Measurements from ENCODE around the gene CYTL1.
"Not testable (repeated sequence)": the region's sequence is repeated elsewhere in the genome, so short reads cannot be mapped to it uniquely, and the experiment has no call there.

The CYTL1 gene, protein sequence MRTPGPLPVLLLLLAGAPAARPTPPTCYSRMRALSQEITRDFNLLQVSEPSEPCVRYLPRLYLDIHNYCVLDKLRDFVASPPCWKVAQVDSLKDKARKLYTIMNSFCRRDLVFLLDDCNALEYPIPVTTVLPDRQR

DNA sequence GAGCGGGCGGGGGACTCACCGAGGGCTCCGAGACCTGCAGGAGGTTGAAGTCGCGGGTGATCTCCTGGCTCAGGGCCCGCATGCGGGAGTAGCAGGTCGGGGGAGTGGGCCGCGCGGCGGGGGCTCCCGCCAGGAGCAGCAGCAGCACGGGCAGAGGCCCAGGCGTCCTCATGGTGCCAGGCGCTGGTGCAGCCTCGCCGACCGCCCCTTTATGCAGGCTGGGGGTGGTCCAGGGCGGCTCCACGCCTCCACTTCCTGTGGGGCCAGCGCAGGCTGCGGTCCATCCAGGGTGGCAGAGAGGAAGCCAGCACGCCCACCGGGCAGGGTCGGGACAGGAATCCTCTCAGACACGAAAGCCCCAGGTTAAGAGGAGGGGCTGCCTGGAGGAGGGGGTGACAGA is at the start of gene CYTL1:
Gene CYTL1 (minus strand): TSS at position 185 of the 400 bp plus-strand sequence. CDS start 13 bp downstream, at position 172.
- no peak for DNase-seq (ENCODE audit: low spot score)

DNA sequence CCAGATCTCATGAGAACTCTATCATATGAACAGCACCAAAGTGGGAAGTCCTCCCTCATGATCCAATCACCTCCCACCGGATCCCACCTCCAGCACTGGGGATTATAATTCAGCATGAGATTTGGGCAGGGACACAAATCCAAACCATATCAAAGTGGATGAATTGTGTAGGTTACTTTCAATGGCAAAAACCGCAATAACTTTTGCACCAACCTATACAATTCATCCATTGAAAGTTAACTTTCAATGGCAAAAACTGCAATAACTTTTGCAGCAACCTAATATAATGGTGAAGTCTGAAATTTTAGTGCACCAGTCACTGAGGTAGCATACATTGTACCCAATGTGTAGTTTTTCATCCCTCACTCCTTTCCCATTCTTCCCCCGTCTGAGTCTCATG is 48.6 kb upstream of the CYTL1 start:
- DNase-seq (ENCODE audit: low spot score): no peak

DNA sequence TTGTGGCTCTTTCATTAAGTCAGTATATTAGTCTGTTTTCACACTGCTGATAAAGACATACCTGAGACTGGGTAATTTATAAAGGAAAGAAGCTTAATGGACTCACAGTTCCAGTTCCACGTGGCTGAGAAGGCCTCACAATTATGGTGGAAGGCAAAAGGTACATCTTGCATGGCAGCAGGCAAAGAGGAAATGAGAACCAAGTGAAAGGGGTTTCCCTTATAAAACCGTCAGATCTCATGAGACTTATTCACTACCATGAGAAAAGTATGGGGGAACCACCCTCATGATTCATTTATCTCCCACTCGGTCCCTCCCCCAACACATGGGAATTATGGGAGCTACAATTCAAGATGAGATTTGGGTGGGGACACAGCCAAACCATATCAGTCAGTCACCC is 47.7 kb upstream of the CYTL1 start:
- not testable (repeated sequence) for DNase-seq (ENCODE audit: low spot score)

DNA sequence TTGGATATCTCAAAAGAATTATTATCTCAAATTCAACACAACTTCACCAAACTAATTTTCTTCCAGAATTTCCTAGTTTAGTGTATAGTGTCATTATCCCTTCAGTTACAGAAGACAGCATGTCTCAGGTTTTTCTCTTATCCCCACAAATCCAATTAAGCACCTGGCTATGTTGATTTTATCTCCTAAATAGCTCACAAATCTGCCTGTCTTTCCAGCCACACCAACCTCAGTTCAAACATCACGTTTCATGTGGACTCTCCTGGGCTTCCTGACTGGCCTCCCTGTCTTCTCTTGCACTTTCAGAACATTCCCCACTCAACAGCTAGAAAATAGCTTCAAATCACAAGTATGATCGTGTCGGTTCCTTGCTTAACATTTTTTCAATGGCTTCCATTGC is 46.8 kb upstream of the CYTL1 start:
- DNase-seq (ENCODE audit: low spot score): no peak

DNA sequence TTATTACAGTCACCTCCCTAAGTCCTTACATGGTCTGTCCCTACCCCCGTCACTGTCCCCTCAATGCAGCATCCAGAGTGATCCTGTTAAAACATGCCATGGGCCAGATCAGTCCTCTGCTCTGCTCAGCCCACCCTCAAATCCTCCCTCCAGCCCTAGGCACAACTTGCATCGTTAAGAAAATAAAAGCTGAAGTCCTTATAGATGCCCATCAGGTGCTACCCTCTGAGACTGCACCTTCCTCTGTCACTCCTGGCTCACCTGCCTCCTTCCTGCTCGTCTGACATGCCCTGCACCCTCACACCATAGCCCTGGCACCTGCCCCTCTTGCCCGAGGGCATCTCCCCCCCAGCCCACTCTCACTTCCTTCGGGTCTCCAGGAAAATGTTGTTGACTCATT is 36.2 kb upstream of the CYTL1 start:
- DNase-seq (ENCODE audit: low spot score): no peak

DNA sequence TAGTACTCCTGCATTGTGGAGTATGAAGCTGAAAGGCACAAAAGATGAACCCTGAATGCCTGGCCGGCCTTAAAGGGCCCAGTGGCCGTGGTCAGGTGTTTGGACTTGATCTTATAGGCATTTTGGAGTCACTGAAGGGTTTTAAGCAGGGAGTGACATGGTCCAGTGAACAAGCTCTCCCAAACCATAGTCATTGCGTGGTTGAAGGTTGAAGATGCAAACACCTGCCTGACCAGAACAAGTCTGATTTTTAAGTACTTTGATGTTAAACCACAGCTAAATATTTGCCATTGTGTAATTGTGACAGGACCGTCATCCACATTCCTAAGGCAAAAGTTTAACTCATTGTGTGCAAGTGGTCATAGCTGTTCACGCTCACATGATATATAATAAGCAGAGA is 35.3 kb upstream of the CYTL1 start:
- no peak for DNase-seq (ENCODE audit: low spot score)

DNA sequence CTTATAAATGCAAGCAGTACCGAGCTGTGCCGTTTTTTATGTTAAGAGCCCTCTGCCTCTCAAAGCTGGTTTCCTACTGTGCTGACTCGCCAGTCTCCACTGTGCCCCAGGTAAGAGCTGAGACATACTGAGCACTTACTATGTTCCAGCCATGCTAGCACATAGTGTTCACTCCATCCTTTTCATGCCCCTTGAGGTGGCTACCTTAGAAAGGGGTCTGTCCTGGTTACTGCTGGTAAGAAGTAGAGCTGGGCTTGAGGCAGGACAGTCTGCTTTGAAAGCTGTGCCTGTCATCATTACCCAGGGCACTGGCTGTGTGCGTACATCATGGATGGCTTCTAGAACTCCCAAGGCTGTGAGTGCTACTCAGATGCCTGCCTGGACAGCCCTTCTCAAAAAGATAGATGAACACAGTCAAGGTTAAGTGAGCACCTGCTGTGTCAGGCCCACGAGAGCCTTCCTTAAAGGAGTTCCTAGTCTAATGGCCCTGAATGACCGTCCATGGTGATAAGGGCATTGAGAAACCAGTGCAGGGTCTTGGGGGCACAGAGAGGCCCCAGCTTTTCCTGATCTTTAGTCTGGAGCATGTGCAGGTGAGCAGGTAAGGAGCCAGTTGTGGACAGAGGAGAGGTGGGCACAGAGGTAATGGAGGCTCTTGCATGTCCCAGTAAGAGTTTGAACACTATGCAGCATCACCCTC is 33.6 kb upstream of the CYTL1 start:
- no peak for DNase-seq (ENCODE audit: low spot score)

DNA sequence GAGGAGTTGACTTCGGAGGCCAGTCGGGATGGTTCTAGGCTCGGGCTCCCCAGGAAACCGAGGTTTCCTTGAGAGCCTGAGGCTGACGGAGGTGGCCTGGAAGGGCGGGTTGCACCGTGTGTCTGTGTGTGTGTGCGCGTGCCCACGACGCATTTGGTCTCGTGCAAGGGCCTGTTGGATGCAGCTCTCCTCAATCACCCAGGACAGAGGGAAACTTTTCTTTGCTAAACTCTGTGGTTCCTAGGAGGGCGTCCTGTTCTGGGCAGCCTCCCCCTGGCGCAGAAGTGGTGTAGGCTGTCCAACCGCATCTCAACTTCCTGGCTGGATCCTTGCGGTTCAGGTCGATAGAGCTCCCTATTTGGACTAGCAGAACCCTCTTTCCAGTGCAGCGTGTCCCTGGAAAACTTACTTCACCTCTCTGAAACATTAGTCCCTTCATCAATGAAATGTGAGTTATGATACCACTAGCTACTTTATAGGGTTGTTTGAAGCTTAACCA is 33.0 kb upstream of the CYTL1 start:
- DNase-seq (ENCODE audit: low spot score): no peak

DNA sequence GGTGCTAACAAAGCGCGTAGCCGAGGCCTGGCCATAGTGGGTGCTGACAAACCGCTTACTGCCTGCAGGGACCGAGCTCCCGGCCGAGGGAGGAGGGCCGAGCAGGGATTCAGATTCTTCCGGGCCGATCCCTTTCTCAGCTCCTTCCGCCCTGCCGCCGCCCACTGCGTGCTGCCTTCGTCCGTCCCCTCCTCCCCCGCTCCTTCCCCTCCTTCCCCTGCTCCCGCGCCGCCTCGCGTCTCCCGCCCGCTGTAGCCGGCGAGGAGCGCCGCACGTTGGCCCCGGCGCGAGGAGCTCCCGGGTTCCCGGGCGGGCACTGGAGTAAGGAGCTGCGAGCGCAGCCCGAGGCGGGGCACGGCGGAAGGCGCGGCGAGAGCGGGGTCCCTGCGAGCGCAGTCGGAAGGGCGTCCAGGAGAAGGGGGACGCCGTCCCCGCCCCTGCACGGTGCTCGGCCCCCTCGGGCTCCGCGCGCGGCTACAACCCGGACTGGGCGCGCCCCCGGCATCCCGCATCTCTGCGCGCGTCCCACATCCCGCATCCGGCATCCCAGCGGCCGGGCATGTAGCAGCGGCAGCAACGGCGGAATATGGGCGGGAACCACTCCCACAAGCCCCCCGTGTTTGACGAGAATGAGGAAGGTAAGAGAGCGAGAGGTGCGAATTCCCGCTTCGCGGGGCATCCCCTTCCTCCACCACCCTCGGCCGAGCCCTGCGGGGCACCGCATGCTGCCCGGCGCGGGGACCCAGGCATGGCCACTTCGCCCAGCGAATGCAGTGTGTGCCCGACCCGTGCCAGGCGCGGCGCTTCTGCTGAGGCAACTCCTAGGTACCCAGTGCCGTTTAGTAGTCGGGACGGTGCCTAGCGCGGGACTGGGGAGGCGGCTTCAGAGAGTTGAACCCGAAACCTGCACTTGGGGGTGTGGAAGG is 32.3 kb upstream of the CYTL1 start, which contains the start of gene STK32B:
Gene STK32B (plus strand): TSS at position 203 of the 926 bp plus-strand sequence.
- DNase-seq (ENCODE audit: low spot score): no peak

DNA sequence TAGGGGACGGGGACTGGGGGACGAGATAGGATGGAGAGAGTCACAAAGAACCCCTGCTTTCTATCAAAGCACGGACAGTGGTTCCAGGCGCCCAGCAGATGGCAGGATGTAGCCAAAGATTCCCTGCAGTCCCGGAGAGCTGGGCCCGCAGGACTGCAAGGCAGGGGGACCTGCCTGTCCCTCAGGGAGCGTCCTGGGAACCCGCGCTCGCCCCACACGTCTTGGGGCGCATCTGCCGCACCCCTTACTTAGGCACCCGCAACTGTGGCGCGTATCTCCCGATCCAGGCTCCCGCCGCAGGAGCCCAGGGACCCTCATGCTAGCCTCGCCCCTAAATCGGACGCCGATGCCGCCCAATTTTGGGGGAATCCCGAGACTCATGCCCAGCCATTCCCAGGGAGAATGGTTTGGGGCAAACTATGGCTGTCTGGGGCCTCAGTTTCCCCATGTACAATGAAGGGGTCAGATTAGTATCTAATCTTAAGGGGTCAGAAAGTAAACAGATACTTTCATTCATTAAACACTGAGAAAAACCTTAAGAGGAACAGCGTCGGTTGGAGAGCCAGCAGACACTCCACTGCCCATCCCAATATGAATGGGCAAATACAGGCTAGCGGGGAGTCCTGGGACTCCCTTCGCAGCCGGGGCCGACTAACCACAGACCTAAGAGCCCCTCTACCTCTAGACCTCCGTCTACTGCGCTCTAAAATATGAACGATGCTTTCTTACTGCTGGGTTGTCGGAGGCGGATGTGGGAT is 31.4 kb upstream of the CYTL1 start:
- peak; percentile 37 for DNase-seq (ENCODE audit: low spot score)

DNA sequence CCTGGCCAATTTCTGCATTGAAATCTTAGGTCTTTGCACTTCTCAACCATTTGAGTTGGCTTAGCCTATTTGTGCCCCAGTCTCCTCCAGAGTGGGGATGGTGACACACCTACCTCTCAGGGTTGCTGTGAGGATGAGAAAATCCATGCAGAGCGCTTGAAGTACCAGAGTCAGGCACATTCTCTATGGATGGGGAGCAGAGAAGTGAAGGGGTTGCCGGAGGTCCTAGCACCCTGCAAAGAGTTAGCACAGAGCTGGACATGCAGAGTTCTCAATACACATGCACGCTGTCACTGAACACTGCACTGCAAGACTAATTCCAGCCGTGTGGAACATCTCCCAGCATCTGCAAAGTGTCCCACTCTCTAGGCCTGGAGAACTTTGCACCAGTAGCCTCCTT is 29.5 kb upstream of the CYTL1 start:
- DNase-seq (ENCODE audit: low spot score): no peak

DNA sequence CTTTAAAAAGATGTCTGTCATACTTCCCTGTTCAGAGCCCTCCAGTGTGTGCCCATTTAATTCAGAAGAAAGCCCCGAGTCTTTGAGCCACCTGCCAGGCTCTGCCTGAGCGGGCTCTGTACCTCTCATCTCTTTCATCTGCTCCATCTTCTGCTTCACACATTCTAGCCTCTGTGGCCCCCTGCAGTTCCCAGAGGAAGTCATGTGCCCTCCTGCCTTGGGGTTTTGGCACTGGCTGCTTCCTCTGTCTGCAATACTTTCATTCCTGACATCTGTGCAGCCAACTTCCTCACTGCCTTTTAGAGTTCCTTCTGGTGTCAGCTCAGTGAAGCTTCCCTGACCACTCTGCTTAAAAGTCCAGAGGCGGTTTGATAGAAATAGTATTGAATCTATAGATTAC is 25.8 kb upstream of the CYTL1 start:
- DNase-seq (ENCODE audit: low spot score): no peak

DNA sequence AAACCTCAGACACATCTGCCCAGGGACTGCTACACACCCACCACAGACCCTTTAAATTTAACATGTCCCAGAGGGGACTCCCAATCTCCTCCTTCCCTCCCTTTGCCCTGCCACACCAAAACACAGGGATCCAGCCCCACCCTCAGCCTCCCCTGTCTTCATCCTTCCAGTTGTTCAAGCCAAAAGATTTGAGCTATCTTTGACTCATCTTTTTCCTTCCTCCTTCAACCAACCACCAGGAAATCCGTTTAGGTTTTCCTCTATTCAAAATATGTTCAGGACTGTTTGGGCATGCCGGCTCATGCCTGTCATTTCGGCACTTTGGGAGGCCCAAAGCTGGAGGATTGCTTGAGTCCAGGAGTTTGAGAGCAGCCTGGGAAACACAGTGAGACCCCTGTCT is 25.1 kb upstream of the CYTL1 start:
- no peak for DNase-seq (ENCODE audit: low spot score)

DNA sequence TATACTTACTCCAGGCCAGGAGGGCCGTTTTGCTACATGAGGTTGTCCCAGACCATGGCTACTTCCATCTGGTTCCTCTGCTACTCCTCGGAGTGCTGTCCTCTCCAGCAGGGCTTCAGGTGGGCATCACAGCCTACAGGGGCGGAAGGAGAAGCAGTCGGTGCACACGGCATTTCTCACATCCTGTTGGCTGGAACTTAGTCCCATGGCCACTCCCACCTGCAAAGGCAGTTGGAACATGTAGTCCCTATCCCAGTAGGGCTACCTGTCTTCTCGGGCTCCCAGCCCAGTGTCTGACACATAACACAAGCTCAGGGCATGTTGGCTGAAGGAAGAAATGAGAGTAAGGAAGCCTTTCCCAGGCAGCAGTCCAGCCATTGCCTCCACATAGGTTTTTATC is 24.3 kb upstream of the CYTL1 start:
- DNase-seq (ENCODE audit: low spot score): no peak

DNA sequence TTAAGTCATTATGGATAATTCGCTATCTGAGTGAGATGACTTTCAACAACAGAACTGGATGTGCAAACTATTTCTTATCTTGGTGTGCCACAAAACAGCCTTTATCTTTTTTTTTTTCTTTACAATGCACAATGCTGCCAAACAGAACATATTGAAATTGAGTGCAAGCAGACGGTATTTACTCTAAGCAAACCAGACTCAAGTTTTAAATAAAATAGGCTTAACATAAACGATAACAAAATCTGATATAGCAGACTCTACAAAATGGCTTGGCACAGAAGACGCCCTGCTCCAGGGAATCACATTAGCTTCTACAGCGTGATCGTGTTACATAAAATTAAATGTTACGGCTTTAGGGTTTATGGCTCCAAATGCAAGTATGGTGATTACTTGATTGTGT is 22.4 kb upstream of the CYTL1 start:
- DNase-seq (ENCODE audit: low spot score): no peak

DNA sequence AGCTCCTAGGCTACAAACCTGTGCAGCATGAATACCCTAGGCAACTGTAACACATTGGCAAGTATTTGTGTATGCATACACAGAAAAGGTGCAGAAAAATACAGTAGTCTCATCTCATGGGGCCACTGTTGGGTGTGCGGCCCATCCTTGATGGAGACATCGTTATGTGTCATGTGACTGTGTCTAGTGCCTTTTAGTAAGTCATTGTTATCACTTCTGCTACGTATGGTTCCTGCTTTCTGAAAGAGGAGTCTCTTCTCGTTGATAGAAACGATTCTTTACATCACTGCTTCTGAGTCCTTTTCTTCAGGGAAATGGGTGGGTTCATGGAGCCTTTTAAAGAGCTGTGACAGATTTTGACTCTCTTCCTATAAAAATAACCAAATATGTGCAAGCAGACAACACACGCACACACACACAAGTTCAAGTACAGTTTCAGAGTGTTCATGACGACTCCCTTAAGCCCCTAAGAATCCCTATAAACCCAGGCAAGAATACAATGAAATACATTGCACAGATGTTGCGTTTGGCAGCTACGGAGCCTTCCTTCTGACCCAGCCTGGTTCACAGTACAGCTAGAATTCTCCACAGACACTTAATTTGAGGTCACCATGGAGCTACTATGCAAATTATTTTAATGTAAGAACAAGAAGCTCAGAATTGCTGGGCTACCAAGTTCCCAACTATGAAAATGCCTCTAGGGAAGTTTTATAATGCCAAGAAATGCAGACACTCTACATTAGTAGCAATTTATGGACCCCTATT is 21.8 kb upstream of the CYTL1 start:
- no peak for DNase-seq (ENCODE audit: low spot score)

DNA sequence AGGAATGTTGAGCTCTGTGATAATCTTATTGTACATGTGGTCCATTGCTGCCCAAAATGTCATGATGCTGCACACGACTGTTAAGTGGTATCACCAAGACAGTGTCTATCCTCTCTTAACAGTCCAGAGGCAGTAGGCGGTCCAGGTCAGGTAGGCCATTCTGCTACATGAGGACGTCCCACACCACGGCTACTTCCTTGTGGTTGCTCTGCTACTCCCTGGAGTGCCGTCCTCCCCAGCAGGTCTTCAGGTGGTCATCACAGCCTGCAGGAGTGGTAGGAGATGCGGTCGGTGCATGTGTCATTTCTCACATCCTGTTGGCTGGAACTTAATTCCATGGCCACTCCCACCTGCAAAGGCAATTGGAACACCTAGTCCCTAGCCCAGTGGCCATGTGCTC is 20.5 kb upstream of the CYTL1 start:
- DNase-seq (ENCODE audit: low spot score): no peak

DNA sequence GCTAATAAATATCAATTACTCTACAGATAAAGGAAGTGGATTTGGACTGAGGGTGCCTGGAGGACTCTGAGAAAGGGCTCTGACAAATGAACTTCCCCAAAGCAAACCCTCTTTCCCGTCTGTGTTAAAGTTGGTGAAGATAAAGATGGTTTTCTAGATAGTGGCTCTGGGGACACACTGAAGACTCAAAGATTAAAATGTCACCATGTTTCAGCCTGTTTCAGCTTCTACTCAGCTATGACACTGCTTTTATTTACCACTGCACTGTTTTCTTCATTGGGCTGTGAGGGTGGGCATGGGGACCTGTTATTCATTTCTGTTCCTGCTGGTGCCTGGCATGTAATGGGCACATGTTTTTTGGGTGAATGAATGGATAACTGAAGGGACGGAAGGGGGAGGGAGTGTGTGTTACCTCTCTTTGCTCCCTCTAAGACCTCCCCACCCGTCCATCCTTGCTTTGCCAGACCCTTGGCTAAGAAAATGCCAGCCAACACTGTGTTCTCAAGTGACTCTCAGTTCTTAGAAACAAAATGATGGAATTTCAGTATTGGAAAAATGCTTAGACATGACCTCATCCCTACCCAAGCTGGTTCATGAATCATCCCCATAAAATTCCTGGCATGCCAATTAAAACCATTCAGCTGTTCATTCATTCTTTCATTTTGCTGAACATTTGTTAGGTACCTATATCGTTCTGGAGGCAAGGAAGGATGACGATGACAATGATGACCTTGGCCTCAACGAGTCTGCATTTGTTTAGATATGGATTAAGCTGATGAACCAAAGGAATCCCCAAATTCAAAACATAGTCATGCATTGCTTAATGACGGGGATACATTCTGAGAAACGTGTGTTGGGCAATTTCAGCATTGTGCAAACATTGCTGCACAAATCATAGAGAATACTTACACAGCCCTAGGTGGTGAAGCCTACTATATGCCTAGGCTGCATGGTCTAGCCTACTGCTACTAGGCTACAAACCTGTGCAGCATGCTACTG is 18.6 kb upstream of the CYTL1 start:
- DNase-seq (ENCODE audit: low spot score): peak; percentile 62

DNA sequence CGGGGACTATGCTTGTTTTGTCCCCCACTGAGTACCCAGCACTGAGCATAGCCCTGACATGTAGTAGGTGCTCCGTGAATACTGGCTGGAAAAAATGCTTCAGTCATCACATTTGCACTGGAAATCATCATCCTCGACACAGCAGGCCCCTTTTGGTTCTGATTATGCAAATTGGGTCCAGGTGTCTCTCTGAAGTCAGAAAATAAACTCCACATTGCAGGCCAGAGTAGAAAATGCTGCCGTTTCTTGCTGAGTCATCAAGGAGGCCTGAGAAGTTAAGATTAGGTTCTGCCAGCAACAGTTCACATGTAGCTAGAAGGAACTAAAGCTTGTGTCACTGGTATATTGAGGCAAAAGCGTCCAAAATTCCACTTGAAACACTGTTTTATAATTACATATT is 17.0 kb upstream of the CYTL1 start:
- DNase-seq (ENCODE audit: low spot score): peak; percentile 83

DNA sequence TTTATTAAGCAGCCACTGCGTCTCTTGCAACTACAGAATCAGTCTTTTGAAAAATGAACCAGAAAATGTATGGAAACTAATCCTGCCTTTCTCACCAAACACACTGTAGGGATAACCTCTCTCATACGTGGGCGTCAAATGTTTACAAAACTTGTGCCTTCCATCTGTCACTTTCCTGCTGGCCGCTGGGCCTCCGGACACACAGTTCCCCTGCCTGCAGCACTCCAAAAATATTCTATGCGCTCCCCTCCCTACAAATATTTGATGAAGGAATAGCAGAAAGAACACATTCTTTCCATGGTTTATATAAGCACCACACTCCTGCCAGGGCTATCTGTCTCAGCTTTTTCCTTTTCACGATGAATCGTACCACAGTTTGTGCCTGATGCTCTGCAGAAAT is 14.9 kb upstream of the CYTL1 start:
- no peak for DNase-seq (ENCODE audit: low spot score)

Measured in hematopoietic multipotent progenitor cell treated with erythropoietin and hydrocortisone succinate and interleukin-3 and kit ligand, for 17 days (in vitro differentiated cells).